ENCODE measurements around the gene NFATC4. TPM values are rescaled to one million over a fixed set of nuclear protein-coding genes. Genes with fewer than 3 reads are reported as not detected.

Gene NFATC4
- total and polyA plus RNA-seq, 3 donors from 2014 or later: 40.9 to 83.6 (median 53.5) TPM

GRCh38 chr14:24409956-24410355, 42.0 kb downstream of the NFATC4 start:
- Histone ChIP-seq H3K27me3 (no peaks in the 10 kb centered on the region), H3K4me1 (no peaks in the 10 kb centered on the region), H3K27ac (no peak overlapping the region), H3K36me3 (ENCODE audit: low read depth, missing control alignments) (no peaks in the 10 kb centered on the region), H3K4me3 (no peak overlapping the region), H3K9me3 (no peaks in the 10 kb centered on the region)
- TF ChIP-seq CTCF (IDR thresholded peaks at IDR 0.05): no peak
- DNase-seq: no peak
- intact Hi-C loops (cut with DNase I; ENCODE audit: low total_unique reads): no loop called here
- 92% methylated on average over 9 to 10 of the region's 10 CpGs for WGBS, 2 donors

GRCh38 chr14:24411443-24412389, 43.7 kb downstream of the NFATC4 start:
- TF ChIP-seq POLR2A (IDR thresholded peaks at IDR 0.05) (no peak), CTCF (IDR thresholded peaks at IDR 0.05) (peak; percentile 60 to 67 (median 63))
- Histone ChIP-seq H3K27ac (no peak overlapping the region), H3K9me3 (no peaks in the 10 kb centered on the region), H3K4me3 (no peak overlapping the region), H3K36me3 (ENCODE audit: low read depth, missing control alignments) (no peaks in the 10 kb centered on the region), H3K4me1 (no peaks in the 10 kb centered on the region), H3K27me3 (no peaks in the 10 kb centered on the region)
- DNase-seq: peak; percentile 60
- WGBS, 2 donors: 80 to 84% methylated on average over 16 of the region's 16 CpGs
- intact Hi-C loops (cut with DNase I; ENCODE audit: low total_unique reads): no loop called here

GRCh38 chr14:24414077-24414476, 46.1 kb downstream of the NFATC4 start:
- TF ChIP-seq POLR2A (IDR thresholded peaks at IDR 0.05): no peak
- TF ChIP-seq CTCF (IDR thresholded peaks at IDR 0.05): no peak
- Histone ChIP-seq H3K9me3 (no peaks in the 10 kb centered on the region), H3K27ac (no peak overlapping the region), H3K36me3 (ENCODE audit: low read depth, missing control alignments) (no peaks in the 10 kb centered on the region), H3K4me3 (no peak overlapping the region), H3K27me3 (no peaks in the 10 kb centered on the region), H3K4me1 (peaks cover 3% of the 10 kb centered on the region)
- intact Hi-C loops (cut with DNase I; ENCODE audit: low total_unique reads): no loop called here
- no peak for DNase-seq
- WGBS, 2 donors: 88 to 100% methylated on average over 1 of the region's 1 CpG

GRCh38 chr14:24414732-24415420, 46.9 kb downstream of the NFATC4 start:
- H3K36me3 ChIP-seq (ENCODE audit: low read depth, missing control alignments): no peaks in the 10 kb centered on the region
- 81 to 88% methylated on average over 10 to 15 of the region's 15 CpGs for WGBS, 2 donors
- DNase-seq: no peak

More at GRCh38 chr14:24414732-24415420, 46.9 kb downstream of the NFATC4 start:
- Histone ChIP-seq H3K27ac (no peak overlapping the region), H3K9me3 (no peaks in the 10 kb centered on the region), H3K4me3 (no peak overlapping the region), H3K27me3 (no peaks in the 10 kb centered on the region), H3K4me1 (peaks cover 3% of the 10 kb centered on the region)
- intact Hi-C loops (cut with DNase I; ENCODE audit: low total_unique reads): no loop called here
- TF ChIP-seq CTCF (IDR thresholded peaks at IDR 0.05) (no peak), POLR2A (IDR thresholded peaks at IDR 0.05) (no peak)

All from testis (tissue), 3 donors.